A549 (cell line): ENCODE data around the gene YPEL4.

Source experiments
- BHLHE40 ChIP-seq: IDR thresholded peaks from 2 replicates; pipeline ENCODE4 v1.6.1; 2012; ENCODE audit warnings: low read depth, low read length, inconsistent platforms
- HOXA7 ChIP-seq: fragments of 250-450 bp; sonication (Bioruptor Pico); IDR thresholded peaks from 2 replicates; pipeline ENCODE4 v1.5.0; 2020; ENCODE audit warnings: mild to moderate bottlenecking, moderate library complexity
- HOXB5 ChIP-seq: fragments of 250-450 bp; sonication (Bioruptor Pico); IDR thresholded peaks from 2 replicates; pipeline ENCODE4 v1.5.0; 2020; ENCODE audit warnings: mild to moderate bottlenecking, moderate library complexity
- JUN ChIP-seq, 2 experiments: fragments of >200 bp; sonication (Bioruptor Twin); formaldehyde crosslinking; IDR thresholded peaks; 2 replicates in 1 of 2; 3 replicates in 1 of 2; pipeline ENCODE4 v1.6.1; 2016 to 2017
- MYC ChIP-seq: IDR thresholded peaks from 2 replicates; pipeline ENCODE4 v1.6.1; 2012; ENCODE audit warnings: mild to moderate bottlenecking, inconsistent platforms, low read length, improper control_type of control experiment, borderline replicate concordance
- POLR2A ChIP-seq: IDR thresholded peaks from 2 replicates; pipeline ENCODE4 v1.6.1; 2012; ENCODE audit warnings: mild to moderate bottlenecking, low read length
- TF ChIP-seq, protein P1 (sequence below): fragments of >200 bp; sonication (Bioruptor Twin); formaldehyde crosslinking; IDR thresholded peaks from 3 replicates; pipeline ENCODE4 v1.5.1; 2016
- TF ChIP-seq, protein P2 (sequence below): fragments of 250-450 bp; sonication (Bioruptor Pico); IDR thresholded peaks from 2 replicates; pipeline ENCODE4 v1.5.0; 2021; ENCODE audit warnings: mild to moderate bottlenecking, moderate library complexity, borderline replicate concordance

DNA sequence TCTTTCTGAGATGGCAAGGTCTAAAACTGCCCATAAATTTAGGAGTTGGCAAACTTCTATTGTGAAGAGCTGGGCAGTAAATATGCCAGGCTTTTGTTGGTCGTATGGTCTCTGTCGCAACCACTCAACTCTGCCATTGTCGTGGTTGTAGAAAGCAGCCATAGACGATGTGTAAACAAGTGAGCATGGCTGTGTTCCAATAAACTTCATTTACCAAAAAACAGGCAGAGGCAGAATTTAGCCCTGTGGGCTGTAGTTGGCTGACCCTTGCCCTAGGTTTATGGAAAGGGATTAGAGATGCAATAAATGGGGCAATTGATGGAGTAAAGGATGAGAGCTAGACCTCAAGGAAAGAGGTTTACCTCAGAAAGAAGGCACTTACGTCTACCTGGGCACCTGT is 17.6 kb downstream of the YPEL4 start:
- TF ChIP-seq, protein P1, sequence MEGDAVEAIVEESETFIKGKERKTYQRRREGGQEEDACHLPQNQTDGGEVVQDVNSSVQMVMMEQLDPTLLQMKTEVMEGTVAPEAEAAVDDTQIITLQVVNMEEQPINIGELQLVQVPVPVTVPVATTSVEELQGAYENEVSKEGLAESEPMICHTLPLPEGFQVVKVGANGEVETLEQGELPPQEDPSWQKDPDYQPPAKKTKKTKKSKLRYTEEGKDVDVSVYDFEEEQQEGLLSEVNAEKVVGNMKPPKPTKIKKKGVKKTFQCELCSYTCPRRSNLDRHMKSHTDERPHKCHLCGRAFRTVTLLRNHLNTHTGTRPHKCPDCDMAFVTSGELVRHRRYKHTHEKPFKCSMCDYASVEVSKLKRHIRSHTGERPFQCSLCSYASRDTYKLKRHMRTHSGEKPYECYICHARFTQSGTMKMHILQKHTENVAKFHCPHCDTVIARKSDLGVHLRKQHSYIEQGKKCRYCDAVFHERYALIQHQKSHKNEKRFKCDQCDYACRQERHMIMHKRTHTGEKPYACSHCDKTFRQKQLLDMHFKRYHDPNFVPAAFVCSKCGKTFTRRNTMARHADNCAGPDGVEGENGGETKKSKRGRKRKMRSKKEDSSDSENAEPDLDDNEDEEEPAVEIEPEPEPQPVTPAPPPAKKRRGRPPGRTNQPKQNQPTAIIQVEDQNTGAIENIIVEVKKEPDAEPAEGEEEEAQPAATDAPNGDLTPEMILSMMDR = no peak
- TF ChIP-seq BHLHE40 (no peak), MYC (no peak), POLR2A (no peak), JUN (IDR thresholded peaks at IDR 0.05) (no peak), HOXA7 (CRISPR knock-in tag) (no peak), HOXB5 (CRISPR knock-in tag) (no peak)
- TF ChIP-seq, protein P2, sequence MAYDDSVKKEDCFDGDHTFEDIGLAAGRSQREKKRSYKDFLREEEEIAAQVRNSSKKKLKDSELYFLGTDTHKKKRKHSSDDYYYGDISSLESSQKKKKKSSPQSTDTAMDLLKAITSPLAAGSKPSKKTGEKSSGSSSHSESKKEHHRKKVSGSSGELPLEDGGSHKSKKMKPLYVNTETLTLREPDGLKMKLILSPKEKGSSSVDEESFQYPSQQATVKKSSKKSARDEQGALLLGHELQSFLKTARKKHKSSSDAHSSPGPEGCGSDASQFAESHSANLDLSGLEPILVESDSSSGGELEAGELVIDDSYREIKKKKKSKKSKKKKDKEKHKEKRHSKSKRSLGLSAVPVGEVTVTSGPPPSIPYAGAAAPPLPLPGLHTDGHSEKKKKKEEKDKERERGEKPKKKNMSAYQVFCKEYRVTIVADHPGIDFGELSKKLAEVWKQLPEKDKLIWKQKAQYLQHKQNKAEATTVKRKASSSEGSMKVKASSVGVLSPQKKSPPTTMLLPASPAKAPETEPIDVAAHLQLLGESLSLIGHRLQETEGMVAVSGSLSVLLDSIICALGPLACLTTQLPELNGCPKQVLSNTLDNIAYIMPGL (CRISPR knock-in tag) = no peak
